ENCODE measurements around the gene HIPK4.
"Not testable (repeated sequence)": the region's sequence is repeated elsewhere in the genome, so short reads cannot be mapped to it uniquely, and the experiment has no call there.

Gene HIPK4

GRCh38 chr19:40335855-40336600 lies 54.0 kb downstream of the HIPK4 start:
- DNase-seq = no peak

GRCh38 chr19:40335101-40335500 lies 54.9 kb downstream of the HIPK4 start:
- DNase-seq = no peak

- DNase-seq = not testable (repeated sequence)
Observed at GRCh38 chr19:40333083-40333482, 56.9 kb downstream of the HIPK4 start.

- no peak for DNase-seq
Observed at GRCh38 chr19:40332669-40333068, 57.3 kb downstream of the HIPK4 start.

GRCh38 chr19:40331052-40331451 lies 58.9 kb downstream of the HIPK4 start:
- no peak for DNase-seq
